ENCODE data around the gene NGEF. TPM values are rescaled to one million over a fixed set of nuclear protein-coding genes. Genes with fewer than 3 reads are reported as not detected.

Gene NGEF
- total RNA-seq, 1 experiment from 2014 or later: 2.7 TPM

DNA sequence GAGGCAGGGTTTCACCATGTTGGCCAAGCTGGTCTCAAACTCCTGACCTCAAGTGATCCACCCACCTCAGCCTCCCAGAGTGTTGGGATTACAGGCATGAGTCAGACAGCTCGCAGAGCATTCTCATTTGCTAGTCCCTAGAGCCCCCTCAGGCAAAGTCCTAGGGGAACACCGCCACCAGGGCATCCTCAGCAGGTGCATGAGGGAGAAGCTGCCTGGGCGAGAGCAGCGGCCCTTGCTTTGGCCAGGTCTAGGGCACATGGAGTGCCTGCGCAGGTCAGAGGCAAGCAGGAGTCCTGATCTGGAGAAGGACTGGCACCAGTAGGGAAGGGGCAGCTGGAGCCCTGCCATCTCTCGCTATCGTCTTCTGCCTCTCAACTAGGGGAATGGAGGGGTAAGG lies 32.4 kb downstream of the NGEF start:
- peaks cover 1% of the 10 kb centered on the region for H3K9me3 Mint-ChIP-seq (ENCODE audit: unreplicated experiment)
- peak; percentile 64 for DNase-seq (ENCODE audit: unreplicated experiment)
- ChIA-PET POLR2A (interaction anchor here (0.6 to 2.2 kb wide), 8 partner anchors 7 to 159 kb away, joined by 3 to 9 read pairs (median 3); no protein-coding TSS in a partner anchor), CTCF (interaction anchor here (1.0 to 1.3 kb wide), 3 partner anchors 48 to 270 kb away, joined by 3 to 5 read pairs (median 3); no protein-coding TSS in a partner anchor)
- no TSS peak for BruUV-seq (replicated peaks)
- peaks cover 12% of the 10 kb centered on the region for H3K4me1 Mint-ChIP-seq (ENCODE audit: insufficient read depth, unreplicated experiment)
- TF ChIP-seq, protein P1, sequence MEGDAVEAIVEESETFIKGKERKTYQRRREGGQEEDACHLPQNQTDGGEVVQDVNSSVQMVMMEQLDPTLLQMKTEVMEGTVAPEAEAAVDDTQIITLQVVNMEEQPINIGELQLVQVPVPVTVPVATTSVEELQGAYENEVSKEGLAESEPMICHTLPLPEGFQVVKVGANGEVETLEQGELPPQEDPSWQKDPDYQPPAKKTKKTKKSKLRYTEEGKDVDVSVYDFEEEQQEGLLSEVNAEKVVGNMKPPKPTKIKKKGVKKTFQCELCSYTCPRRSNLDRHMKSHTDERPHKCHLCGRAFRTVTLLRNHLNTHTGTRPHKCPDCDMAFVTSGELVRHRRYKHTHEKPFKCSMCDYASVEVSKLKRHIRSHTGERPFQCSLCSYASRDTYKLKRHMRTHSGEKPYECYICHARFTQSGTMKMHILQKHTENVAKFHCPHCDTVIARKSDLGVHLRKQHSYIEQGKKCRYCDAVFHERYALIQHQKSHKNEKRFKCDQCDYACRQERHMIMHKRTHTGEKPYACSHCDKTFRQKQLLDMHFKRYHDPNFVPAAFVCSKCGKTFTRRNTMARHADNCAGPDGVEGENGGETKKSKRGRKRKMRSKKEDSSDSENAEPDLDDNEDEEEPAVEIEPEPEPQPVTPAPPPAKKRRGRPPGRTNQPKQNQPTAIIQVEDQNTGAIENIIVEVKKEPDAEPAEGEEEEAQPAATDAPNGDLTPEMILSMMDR (IDR thresholded peaks at IDR 0.05; ENCODE audit: unreplicated experiment): no peak
- H3K27me3 Mint-ChIP-seq (ENCODE audit: insufficient read depth, unreplicated experiment): no peaks in the 10 kb centered on the region
- intact Hi-C loops (cut with micrococcal nuclease): loop anchor here (1.0 to 5.0 kb wide), 4 partner anchors 48 to 271 kb away; partner anchors contain the start of gene ATG16L1
- H3K36me3 Mint-ChIP-seq (ENCODE audit: insufficient read depth, unreplicated experiment): no peaks in the 10 kb centered on the region
- H3K4me3 Mint-ChIP-seq (ENCODE audit: unreplicated experiment): no peak overlapping the region
- H3K27ac Mint-ChIP-seq (ENCODE audit: low read depth, unreplicated experiment): no peak overlapping the region

DNA sequence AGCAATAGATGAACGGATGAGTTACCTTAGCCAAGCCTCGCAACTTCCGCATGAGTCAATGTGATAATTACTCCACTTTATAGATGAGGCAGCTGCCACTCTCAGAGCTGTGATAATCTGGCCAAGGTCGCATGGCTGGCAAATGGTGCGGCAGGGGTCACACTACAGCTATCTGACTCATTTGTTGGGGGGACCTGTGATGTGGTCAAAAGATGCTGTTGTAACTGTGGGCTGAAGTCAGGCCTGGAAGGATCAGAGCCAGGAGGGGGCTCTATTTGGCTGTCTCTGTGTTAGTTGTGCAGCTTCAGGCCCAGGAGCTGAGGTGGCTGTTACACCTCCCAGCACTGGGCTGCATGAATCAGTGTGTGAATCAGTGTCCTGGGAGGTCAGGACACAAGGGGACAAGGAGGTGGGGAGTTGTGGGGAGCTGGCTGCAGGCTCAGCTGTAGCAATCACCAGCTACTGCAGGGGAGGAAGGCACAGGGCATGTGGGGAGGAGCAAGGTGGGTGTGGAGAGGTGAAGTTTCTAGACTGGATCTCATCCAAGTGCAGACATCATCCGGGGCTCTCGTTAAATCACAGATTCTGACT lies 33.1 kb downstream of the NGEF start:
- no TSS peak for BruUV-seq (replicated peaks)
- no peaks in the 10 kb centered on the region for H3K36me3 Mint-ChIP-seq (ENCODE audit: insufficient read depth, unreplicated experiment)
- peak overlapping the region; percentile 44 for H3K27ac Mint-ChIP-seq (ENCODE audit: low read depth, unreplicated experiment)
- DNase-seq (ENCODE audit: unreplicated experiment): peak; percentile 87
- peaks cover 12% of the 10 kb centered on the region for H3K4me1 Mint-ChIP-seq (ENCODE audit: insufficient read depth, unreplicated experiment)
- ChIA-PET CTCF (interaction anchor here (0.6 to 1.3 kb wide), 6 partner anchors 49 to 357 kb away, joined by 3 to 5 read pairs (median 4); no protein-coding TSS in a partner anchor), POLR2A (interaction anchor here (0.6 to 2.2 kb wide), 11 partner anchors 8 to 443 kb away, joined by 3 to 9 read pairs (median 3); no protein-coding TSS in a partner anchor)
- no peaks in the 10 kb centered on the region for H3K9me3 Mint-ChIP-seq (ENCODE audit: unreplicated experiment)
- no peaks in the 10 kb centered on the region for H3K27me3 Mint-ChIP-seq (ENCODE audit: insufficient read depth, unreplicated experiment)
- intact Hi-C loops (cut with micrococcal nuclease): loop anchor here (1.0 to 5.0 kb wide), 4 partner anchors 49 to 271 kb away; partner anchors contain the start of gene ATG16L1
- TF ChIP-seq, protein P1 (IDR thresholded peaks at IDR 0.05; ENCODE audit: unreplicated experiment): peak; percentile 24
- H3K4me3 Mint-ChIP-seq (ENCODE audit: unreplicated experiment): peak overlapping the region; percentile 28

DNA sequence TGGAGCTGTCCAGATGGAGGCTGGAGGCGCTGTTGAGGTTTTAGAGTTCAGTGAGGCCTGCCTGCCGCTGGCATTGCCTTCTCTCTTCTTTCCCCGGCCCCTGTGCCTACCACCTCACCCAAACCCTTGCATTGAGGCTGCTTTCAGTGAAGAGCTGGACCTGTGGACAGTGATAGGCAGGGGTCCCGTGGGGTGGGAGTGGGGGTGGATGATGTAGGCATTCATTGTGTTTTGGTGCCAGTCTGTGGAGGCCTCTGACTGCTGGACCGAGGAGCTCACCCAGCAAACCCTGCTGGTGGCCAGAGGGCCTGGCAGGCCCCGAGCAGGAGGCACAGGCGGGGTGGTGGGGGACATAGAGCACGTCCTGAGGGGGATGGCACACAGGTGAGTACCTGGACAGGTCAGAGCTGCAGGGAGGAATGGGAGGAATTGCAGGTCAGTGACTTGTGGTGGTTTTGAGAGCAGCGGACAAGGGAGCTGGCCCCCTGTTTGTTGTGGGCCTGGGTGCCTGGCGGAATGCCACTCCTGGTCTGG lies 35.6 kb downstream of the NGEF start:
- POLR2A ChIA-PET: no interaction called here
- no peak for DNase-seq (ENCODE audit: unreplicated experiment)
- no peaks in the 10 kb centered on the region for H3K27me3 Mint-ChIP-seq (ENCODE audit: insufficient read depth, unreplicated experiment)
- intact Hi-C loops (cut with micrococcal nuclease): no loop called here
- H3K4me3 Mint-ChIP-seq (ENCODE audit: unreplicated experiment): no peak overlapping the region
- no peak overlapping the region for H3K27ac Mint-ChIP-seq (ENCODE audit: low read depth, unreplicated experiment)
- TF ChIP-seq, protein P1 (IDR thresholded peaks at IDR 0.05; ENCODE audit: unreplicated experiment): no peak
- no peaks in the 10 kb centered on the region for H3K9me3 Mint-ChIP-seq (ENCODE audit: unreplicated experiment)
- peaks cover 12% of the 10 kb centered on the region for H3K4me1 Mint-ChIP-seq (ENCODE audit: insufficient read depth, unreplicated experiment)
- CTCF ChIA-PET: no interaction called here
- BruUV-seq (replicated peaks): no TSS peak
- no peaks in the 10 kb centered on the region for H3K36me3 Mint-ChIP-seq (ENCODE audit: insufficient read depth, unreplicated experiment)

DNA sequence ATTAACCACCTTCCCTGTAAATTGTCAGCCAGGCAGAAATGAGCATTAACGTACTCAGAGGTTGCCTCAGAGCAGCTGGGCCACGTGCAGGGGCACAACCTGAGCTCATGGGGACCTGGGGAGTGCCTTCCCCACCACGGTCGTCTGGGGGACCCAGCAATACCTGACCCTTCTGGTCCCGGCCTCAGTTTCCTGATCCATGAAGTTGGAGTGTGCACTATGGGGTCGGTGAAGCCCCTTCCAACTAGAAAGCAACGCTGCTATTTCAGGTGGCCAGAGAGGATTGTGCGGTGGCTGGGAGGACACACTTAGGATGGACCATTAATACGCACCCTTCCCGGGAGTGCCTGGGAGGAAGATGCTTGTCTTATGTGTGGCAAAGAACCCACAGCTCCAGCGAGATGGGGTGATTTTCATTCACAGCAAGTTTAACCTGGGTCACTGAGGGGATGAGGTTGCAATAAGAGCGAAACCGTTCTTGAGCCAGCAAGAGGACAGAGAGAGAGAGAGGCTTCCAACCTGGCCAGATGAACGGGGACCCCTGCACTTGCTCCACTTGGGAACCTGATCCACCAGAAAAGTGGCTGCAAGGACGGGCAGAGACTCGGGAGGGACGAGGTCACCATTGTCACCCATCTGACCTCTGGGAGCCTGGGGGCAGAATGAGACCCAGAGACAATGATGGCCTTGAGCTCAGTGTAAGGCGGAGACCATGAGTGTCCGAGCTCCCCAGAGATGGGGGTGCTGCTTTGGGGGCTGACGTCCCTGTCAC lies 36.2 kb downstream of the NGEF start:
- intact Hi-C loops (cut with micrococcal nuclease): no loop called here
- no TSS peak for BruUV-seq (replicated peaks)
- H3K4me1 Mint-ChIP-seq (ENCODE audit: insufficient read depth, unreplicated experiment): peaks cover 12% of the 10 kb centered on the region
- H3K36me3 Mint-ChIP-seq (ENCODE audit: insufficient read depth, unreplicated experiment): no peaks in the 10 kb centered on the region
- ChIA-PET POLR2A (interaction anchor here (0.6 kb wide), 1 partner anchor 9 kb away, joined by 3 read pairs; no protein-coding TSS in a partner anchor), CTCF (no interaction called here)
- no peaks in the 10 kb centered on the region for H3K9me3 Mint-ChIP-seq (ENCODE audit: unreplicated experiment)
- DNase-seq (ENCODE audit: unreplicated experiment): no peak
- no peak overlapping the region for H3K27ac Mint-ChIP-seq (ENCODE audit: low read depth, unreplicated experiment)
- H3K4me3 Mint-ChIP-seq (ENCODE audit: unreplicated experiment): no peak overlapping the region
- TF ChIP-seq, protein P1 (IDR thresholded peaks at IDR 0.05; ENCODE audit: unreplicated experiment): no peak
- H3K27me3 Mint-ChIP-seq (ENCODE audit: insufficient read depth, unreplicated experiment): no peaks in the 10 kb centered on the region

Data from MCF 10A (cell line).